ENCODE measurements around the gene SLC5A1.

GRCh38 chr22:32052244-32052643 is 9.2 kb downstream of the SLC5A1 start:
- TF ChIP-seq CTCF (IDR thresholded peaks at IDR 0.05) (no peak), POLR2A (IDR thresholded peaks at IDR 0.05) (no peak)
